ENCODE measurements around the gene ZBED1. TPM values are rescaled to one million over a fixed set of nuclear protein-coding genes. Genes with fewer than 3 reads are reported as not detected.
"Not testable (repeated sequence)": the region's sequence is repeated elsewhere in the genome, so short reads cannot be mapped to it uniquely, and the experiment has no call there.

Gene ZBED1
- total RNA-seq, 4 donors from 2014 or later: 42.4 to 76.4 (median 56.5) TPM

GRCh38 chrX:2457289-2458133, 43.3 kb downstream of the ZBED1 start:
- H3K4me3 ChIP-seq (ENCODE audit: low read depth, poor library complexity, severe bottlenecking): no peak overlapping the region
- no peak for DNase-seq (ENCODE audit: low spot score in 2 of 2)
- intact Hi-C loops (cut with DNase I; ENCODE audit: low total_unique reads): no loop called here
- TF ChIP-seq POLR2A (IDR thresholded peaks at IDR 0.05) (no peak), CTCF (IDR thresholded peaks at IDR 0.05) (no peak)
- 88 to 90% methylated on average over 26 of the region's 26 CpGs for WGBS, 2 donors

- 72 to 80% methylated on average over 8 of the region's 8 CpGs for WGBS, 2 donors
- H3K4me3 ChIP-seq (ENCODE audit: low read depth, poor library complexity, severe bottlenecking); intact Hi-C loops (cut with DNase I; ENCODE audit: low total_unique reads); DNase-seq (ENCODE audit: low spot score in 2 of 2): not testable (repeated sequence)
Measured at GRCh38 chrX:2456091-2456490, 44.7 kb downstream of the ZBED1 start.

GRCh38 chrX:2454620-2455019, 46.2 kb downstream of the ZBED1 start:
- intact Hi-C loops (cut with DNase I; ENCODE audit: low total_unique reads); H3K4me3 ChIP-seq (ENCODE audit: low read depth, poor library complexity, severe bottlenecking); DNase-seq (ENCODE audit: low spot score in 2 of 2): not testable (repeated sequence)
- WGBS, 2 donors: 95 to 96% methylated on average over 9 of the region's 9 CpGs

- WGBS, 2 donors: 96 to 97% methylated on average over 4 of the region's 4 CpGs
- intact Hi-C loops (cut with DNase I; ENCODE audit: low total_unique reads): no loop called here
- DNase-seq (ENCODE audit: low spot score in 2 of 2): no peak
Measured at GRCh38 chrX:2452799-2453198, 48.0 kb downstream of the ZBED1 start.

GRCh38 chrX:2452317-2452784, 48.4 kb downstream of the ZBED1 start:
- 93 to 94% methylated on average over 22 of the region's 22 CpGs for WGBS, 2 donors
- H3K4me3 ChIP-seq (ENCODE audit: low read depth, poor library complexity, severe bottlenecking): no peak overlapping the region
- intact Hi-C loops (cut with DNase I; ENCODE audit: low total_unique reads): no loop called here
- TF ChIP-seq POLR2A (IDR thresholded peaks at IDR 0.05) (no peak), CTCF (IDR thresholded peaks at IDR 0.05) (no peak)
- DNase-seq (ENCODE audit: low spot score in 2 of 2): no peak

More at GRCh38 chrX:2452799-2453198, 48.0 kb downstream of the ZBED1 start:
- TF ChIP-seq CTCF (IDR thresholded peaks at IDR 0.05) (no peak), POLR2A (IDR thresholded peaks at IDR 0.05) (no peak)
- H3K4me3 ChIP-seq (ENCODE audit: low read depth, poor library complexity, severe bottlenecking): no peak overlapping the region

- H3K4me3 ChIP-seq (ENCODE audit: low read depth, poor library complexity, severe bottlenecking): no peak overlapping the region
- no peak for TF ChIP-seq CTCF (IDR thresholded peaks at IDR 0.05)
- DNase-seq (ENCODE audit: low spot score in 2 of 2): no peak
- intact Hi-C loops (cut with DNase I; ENCODE audit: low total_unique reads): no loop called here
- WGBS, 2 donors: 63 to 70% methylated on average over 25 of the region's 25 CpGs
Measured at GRCh38 chrX:2451501-2452316, 49.1 kb downstream of the ZBED1 start.

Data from lower leg skin (tissue), 4 donors.